NCI-H2029 (cell line): Measurements from ENCODE around the gene DGKA.
"Not testable (repeated sequence)": the region's sequence is repeated elsewhere in the genome, so short reads cannot be mapped to it uniquely, and the experiment has no call there.

Experiments
- DNase-seq: peaks from one replicate; lab custom pipeline; 2025; lab: John Stamatoyannopoulos, UW

DGKA gene

DNA sequence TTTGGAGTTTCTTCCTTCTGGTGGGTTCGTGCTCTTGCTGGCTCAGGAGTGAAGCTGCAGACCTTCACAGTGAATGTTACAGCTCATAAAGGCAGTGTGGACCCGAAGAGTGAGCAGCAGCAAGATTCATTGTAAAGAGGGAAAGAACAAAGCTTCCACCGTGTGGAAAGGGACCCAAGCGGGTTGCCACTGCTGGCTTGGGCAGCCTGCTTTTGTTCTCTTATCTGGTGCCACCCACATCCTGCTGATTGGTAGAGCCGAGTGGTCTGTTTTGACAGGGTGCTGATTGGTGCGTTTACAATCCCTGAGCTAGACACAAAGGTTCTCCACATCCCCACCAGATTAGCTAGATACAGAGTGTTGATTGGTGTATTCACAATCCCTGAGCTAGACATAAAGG is 68.6 kb downstream of the DGKA start:
- DNase-seq, result not testable (repeated sequence)

DNA sequence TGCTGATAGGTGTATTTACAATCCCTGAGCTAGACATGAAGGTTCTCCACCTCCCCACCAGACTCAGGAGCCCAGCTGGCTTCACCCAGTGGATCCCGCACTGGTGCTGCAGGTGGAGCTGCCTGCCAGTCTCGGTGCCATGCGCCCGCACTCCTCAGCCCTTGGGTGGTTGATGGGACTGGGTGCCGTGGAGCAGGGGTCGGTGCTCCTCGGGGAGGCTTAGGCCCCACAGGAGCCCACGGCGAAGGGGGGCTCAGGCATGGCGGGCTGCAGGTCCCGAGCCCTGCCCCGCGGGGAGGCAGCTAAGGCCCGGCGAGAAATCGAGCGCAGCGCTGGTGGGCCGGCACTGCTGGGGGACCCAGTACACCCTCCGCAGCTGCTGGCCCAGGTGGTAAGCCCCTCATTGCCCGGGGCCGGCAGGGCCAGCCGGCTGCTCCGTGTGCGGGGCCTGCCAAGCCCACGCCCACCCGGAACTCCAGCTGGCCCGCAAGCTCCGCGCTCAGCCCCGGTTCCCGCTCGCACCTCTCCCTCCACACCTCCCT is 69.1 kb downstream of the DGKA start:
- DNase-seq, result not testable (repeated sequence)

DNA sequence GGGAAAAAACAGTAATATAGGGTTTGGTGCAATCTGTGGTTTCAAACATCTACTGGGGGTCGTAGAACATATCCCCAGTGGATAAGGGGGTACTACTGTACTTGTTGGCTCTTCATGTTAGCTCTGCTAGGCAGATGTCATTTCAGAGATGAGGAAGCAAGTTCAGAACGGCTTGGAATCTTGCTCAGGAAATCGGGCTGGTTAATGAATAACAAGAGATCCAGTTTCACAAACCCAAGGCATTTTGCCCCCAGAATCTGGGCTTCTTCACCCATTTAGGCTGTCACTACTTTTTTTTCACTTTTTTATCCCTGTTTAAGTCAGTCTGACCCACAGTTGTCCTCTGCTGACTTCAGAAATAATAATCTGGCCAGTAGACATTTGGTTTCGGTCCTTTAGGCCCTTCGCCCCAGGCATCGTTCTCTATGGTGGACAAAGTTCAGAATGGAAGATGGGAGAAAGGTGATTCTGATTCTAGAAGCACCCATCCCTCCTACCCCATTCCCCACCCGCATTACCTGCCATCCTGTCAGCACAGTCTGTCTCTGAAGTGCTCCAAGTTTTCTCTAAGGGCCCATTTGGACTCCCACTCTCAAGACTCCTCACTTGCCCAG is 70.6 kb downstream of the DGKA start:
- no peak for DNase-seq

DNA sequence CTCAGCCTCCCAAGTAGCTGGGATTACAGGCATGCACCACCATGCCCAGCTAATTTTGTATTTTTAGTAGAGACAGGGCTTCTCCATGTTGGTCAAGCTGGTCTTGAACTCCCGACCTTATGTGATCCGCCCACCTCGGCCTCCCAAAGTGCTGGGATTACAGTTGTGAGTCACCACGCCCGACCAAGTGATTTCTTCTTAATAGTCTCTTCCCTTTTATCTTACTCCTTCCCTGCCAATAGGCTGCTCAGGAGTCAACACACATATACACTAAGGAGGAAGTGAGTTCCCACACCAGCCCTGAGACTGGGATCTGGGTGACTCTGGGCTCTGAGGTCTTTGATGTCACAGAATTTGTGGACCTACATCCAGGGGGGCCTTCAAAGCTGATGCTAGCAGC is 72.4 kb downstream of the DGKA start:
- DNase-seq, result not testable (repeated sequence)
